Adrenal gland (tissue), 5 donors: ENCODE data around the gene PVALEF.

Experiments
- POLR2A ChIP-seq, 2 donors: fragments of 450-650 bp; IDR thresholded peaks; one replicate each; pipeline ENCODE4 v1.6.1; 2017; ENCODE audit warnings: antibody characterized with exemption in 2 of 2, mild to moderate bottlenecking in 2 of 2, moderate library complexity in 1 of 2
- TF ChIP-seq, protein P1 (sequence below), 6 experiments: fragments of 450-650 bp in 4 of 6; fragments of 200-600 bp in 2 of 6; sonication (generic) in 1 of 6; IDR thresholded peaks; 1 replicate in 5 of 6; 2 replicates in 1 of 6; pipeline versions ENCODE4 v1.5.1 to v1.8.0; 2016 to 2021; ENCODE audit warnings: antibody characterized with exemption in 6 of 6, mild to moderate bottlenecking in 2 of 6, moderate library complexity in 1 of 6
- donor health status: DM: no; HTN: no; CAD: no.

GRCh38 chr17:81128338-81128737 is 37.0 kb upstream of the PVALEF start:
- TF ChIP-seq, protein P1, sequence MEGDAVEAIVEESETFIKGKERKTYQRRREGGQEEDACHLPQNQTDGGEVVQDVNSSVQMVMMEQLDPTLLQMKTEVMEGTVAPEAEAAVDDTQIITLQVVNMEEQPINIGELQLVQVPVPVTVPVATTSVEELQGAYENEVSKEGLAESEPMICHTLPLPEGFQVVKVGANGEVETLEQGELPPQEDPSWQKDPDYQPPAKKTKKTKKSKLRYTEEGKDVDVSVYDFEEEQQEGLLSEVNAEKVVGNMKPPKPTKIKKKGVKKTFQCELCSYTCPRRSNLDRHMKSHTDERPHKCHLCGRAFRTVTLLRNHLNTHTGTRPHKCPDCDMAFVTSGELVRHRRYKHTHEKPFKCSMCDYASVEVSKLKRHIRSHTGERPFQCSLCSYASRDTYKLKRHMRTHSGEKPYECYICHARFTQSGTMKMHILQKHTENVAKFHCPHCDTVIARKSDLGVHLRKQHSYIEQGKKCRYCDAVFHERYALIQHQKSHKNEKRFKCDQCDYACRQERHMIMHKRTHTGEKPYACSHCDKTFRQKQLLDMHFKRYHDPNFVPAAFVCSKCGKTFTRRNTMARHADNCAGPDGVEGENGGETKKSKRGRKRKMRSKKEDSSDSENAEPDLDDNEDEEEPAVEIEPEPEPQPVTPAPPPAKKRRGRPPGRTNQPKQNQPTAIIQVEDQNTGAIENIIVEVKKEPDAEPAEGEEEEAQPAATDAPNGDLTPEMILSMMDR (IDR thresholded peaks at IDR 0.05), result no peak
- TF ChIP-seq POLR2A (IDR thresholded peaks at IDR 0.05), result no peak
